ENCODE measurements around the gene KSR2.
"Not testable (repeated sequence)": the region's sequence is repeated elsewhere in the genome, so short reads cannot be mapped to it uniquely, and the experiment has no call there.

DNA sequence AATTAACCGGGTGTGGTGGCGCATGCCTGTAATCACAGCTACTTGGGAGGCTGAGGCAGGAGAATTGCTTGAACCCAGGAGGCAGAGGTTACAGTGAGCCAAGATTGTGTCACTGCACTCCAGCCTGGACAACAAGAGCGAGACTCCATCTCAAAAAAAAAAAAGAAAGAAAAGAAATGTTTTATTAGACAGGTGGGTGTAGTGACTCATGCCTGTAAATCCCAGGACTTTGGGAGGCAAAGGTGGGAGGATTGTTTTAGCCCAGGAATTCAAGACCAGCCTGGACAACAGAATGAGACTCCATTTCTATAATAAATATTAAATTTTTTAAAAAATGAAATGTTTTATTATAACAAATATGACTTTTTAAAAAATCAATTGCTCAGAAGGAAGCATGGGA is 77.5 kb downstream of the KSR2 start:
- TF ChIP-seq CTCF (IDR thresholded peaks at IDR 0.05); POLR2A (IDR thresholded peaks at IDR 0.05; ENCODE audit: low read depth); EP300 (IDR thresholded peaks at IDR 0.05); POLR2AphosphoS5 (IDR thresholded peaks at IDR 0.05): not testable (repeated sequence)
